ENCODE measurements around the gene ATOH8. TPM values are rescaled to one million over a fixed set of nuclear protein-coding genes. Genes with fewer than 3 reads are reported as not detected.

Gene ATOH8
- total and polyA plus RNA-seq, 2 donors (not counting 3 experiments of a cell fraction or from before 2014, with no cell fraction given): 10.3 to 12.8 TPM

DNA sequence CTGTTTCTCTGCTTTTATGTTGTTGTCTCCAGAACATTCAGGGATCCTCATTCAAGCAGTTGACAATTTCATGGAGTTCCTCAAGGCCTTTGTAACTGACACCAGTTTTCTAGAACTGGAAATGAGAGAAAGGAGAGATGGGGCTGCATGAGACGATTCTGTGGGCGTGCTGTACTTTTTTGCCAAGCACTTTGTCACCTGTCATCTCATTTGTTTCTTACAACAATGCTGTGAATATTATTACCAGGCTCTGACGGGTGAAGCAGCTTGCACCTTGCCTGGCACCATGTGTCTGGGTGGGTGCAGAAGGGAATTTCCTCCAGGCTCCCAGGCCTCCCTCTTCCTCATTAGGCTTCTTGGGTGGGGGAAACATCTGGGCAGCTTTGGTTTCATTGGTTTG lies 22.2 kb upstream of the ATOH8 start:
- no peak for FAIRE-seq
- BruUV-seq (replicated peaks): no TSS peak
- ChIA-PET POLR2A (interaction anchor here (0.7 kb wide), 1 partner anchor 96 kb away, joined by 3 read pairs; no protein-coding TSS in a partner anchor), CTCF (interaction anchor here (0.7 to 2.2 kb wide), 4 partner anchors 10 to 348 kb away, joined by 3 to 13 read pairs (median 4); no protein-coding TSS in a partner anchor)
- DNase-seq (ENCODE audit: low read depth, low spot score): no peak
- no peaks in the 10 kb centered on the region for H3K9me3 ChIP-seq (replicated peaks; ENCODE audit: control insufficient read depth, insufficient read depth, low read length)
- H2AFZ ChIP-seq (ENCODE audit: low read depth, low read length): no peak overlapping the region
- no peak overlapping the region for H3K4me3 ChIP-seq (replicated peaks in 1 of 3; ENCODE audit: insufficient read depth in 1 of 3, low read depth in 1 of 3, low read length in 3 of 3)
- H3K79me2 ChIP-seq (ENCODE audit: control insufficient read depth, insufficient read depth, low read length): no peaks in the 10 kb centered on the region
- dilution Hi-C loops (cut with MboI; ENCODE audit: extremely low pct_ligation_motif_present, low sequenced_read_pairs) (no loop called here), intact Hi-C loops (cut with micrococcal nuclease) (no loop called here)
- H3K9ac ChIP-seq (replicated peaks; ENCODE audit: extremely low read depth, insufficient read depth, low read length): no peak overlapping the region
- no peaks in the 10 kb centered on the region for H3K27me3 ChIP-seq (ENCODE audit: control insufficient read depth in 2 of 2, insufficient read depth in 2 of 2, low read length in 2 of 2)
- peaks cover 24% of the 10 kb centered on the region for H3K4me1 ChIP-seq (ENCODE audit: control insufficient read depth, extremely low read depth, insufficient read depth, low read length)
- H4K20me1 ChIP-seq (replicated peaks; ENCODE audit: control insufficient read depth, extremely low read depth, insufficient read depth, low read length): no peaks in the 10 kb centered on the region
- no peak overlapping the region for H3K27ac ChIP-seq (ENCODE audit: insufficient read depth, low read depth, low read length)
- no peak for TF ChIP-seq POLR2AphosphoS5 (IDR thresholded peaks at IDR 0.05; ENCODE audit: insufficient read depth, low read depth, low read length)
- TF ChIP-seq, protein P1, sequence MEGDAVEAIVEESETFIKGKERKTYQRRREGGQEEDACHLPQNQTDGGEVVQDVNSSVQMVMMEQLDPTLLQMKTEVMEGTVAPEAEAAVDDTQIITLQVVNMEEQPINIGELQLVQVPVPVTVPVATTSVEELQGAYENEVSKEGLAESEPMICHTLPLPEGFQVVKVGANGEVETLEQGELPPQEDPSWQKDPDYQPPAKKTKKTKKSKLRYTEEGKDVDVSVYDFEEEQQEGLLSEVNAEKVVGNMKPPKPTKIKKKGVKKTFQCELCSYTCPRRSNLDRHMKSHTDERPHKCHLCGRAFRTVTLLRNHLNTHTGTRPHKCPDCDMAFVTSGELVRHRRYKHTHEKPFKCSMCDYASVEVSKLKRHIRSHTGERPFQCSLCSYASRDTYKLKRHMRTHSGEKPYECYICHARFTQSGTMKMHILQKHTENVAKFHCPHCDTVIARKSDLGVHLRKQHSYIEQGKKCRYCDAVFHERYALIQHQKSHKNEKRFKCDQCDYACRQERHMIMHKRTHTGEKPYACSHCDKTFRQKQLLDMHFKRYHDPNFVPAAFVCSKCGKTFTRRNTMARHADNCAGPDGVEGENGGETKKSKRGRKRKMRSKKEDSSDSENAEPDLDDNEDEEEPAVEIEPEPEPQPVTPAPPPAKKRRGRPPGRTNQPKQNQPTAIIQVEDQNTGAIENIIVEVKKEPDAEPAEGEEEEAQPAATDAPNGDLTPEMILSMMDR (IDR thresholded peaks at IDR 0.05; ENCODE audit: extremely low read depth in 1 of 2, insufficient read depth in 1 of 2, low read depth in 1 of 2, low read length in 2 of 2): no peak
- TF ChIP-seq, protein P2, sequence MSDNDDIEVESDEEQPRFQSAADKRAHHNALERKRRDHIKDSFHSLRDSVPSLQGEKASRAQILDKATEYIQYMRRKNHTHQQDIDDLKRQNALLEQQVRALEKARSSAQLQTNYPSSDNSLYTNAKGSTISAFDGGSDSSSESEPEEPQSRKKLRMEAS (IDR thresholded peaks at IDR 0.05; ENCODE audit: insufficient read depth, insufficient read length): no peak
- TF ChIP-seq GATA2 (IDR thresholded peaks at IDR 0.05; ENCODE audit: insufficient read depth, insufficient read length, low read depth, low read length): no peak
- no peak for TF ChIP-seq FOS (IDR thresholded peaks at IDR 0.05; ENCODE audit: borderline replicate concordance, insufficient read depth, low read length)
- TF ChIP-seq POLR2A (IDR thresholded peaks at IDR 0.05; ENCODE audit: low read depth, low read length): no peak
- TF ChIP-seq JUN (IDR thresholded peaks at IDR 0.05; ENCODE audit: borderline replicate concordance, insufficient read depth, insufficient read length, low read depth): no peak
- TF ChIP-seq EZH2 (IDR thresholded peaks at IDR 0.05; ENCODE audit: borderline replicate concordance, low read depth, low read length, severe bottlenecking): no peak
- no peak for TF ChIP-seq MYC (IDR thresholded peaks at IDR 0.05; ENCODE audit: low read depth, low read length)
- no peak overlapping the region for H3K4me2 ChIP-seq (ENCODE audit: insufficient read depth, low read length)
- H3K9me1 ChIP-seq (replicated peaks; ENCODE audit: control insufficient read depth, extremely low read depth, insufficient read depth, low read length): no peaks in the 10 kb centered on the region
- H3K36me3 ChIP-seq (ENCODE audit: control insufficient read depth in 2 of 2, extremely low read depth in 1 of 2, insufficient read depth in 2 of 2, low read length in 2 of 2): no peaks in the 10 kb centered on the region

Data from endothelial cell of umbilical vein (primary cell).